Stimulated activated CD8-positive, alpha-beta memory T cell treated with anti-CD3 and anti-CD28 coated beads, Interleukin-2, amount 100 ng/mL, for 1 hour (primary cell): ENCODE data around the gene TECPR1.

Experiments
- DNase-seq, 2 donors: peaks; one replicate each; pipeline ENCODE4 v3.0.0-alpha.2; 2020; ENCODE audit warnings: low read depth in 2 of 2

TECPR1 gene

GRCh38 chr7:98165827-98166667 is 86.0 kb downstream of the TECPR1 start:
- DNase-seq = peak; percentile 5 to 15
